HG02588 (cell line): Measurements from ENCODE around the gene EIF2B4.
"Not testable (repeated sequence)": the region's sequence is repeated elsewhere in the genome, so short reads cannot be mapped to it uniquely, and the experiment has no call there.

Experiments
- ATAC-seq: cut with Tn5 transposase; IDR thresholded peaks from one replicate; pipeline ENCODE4 v1.9.1; 2021; ENCODE audit warnings: mild to moderate bottlenecking, moderate library complexity; ENCODE audit not compliant: unreplicated experiment

EIF2B4 gene

DNA sequence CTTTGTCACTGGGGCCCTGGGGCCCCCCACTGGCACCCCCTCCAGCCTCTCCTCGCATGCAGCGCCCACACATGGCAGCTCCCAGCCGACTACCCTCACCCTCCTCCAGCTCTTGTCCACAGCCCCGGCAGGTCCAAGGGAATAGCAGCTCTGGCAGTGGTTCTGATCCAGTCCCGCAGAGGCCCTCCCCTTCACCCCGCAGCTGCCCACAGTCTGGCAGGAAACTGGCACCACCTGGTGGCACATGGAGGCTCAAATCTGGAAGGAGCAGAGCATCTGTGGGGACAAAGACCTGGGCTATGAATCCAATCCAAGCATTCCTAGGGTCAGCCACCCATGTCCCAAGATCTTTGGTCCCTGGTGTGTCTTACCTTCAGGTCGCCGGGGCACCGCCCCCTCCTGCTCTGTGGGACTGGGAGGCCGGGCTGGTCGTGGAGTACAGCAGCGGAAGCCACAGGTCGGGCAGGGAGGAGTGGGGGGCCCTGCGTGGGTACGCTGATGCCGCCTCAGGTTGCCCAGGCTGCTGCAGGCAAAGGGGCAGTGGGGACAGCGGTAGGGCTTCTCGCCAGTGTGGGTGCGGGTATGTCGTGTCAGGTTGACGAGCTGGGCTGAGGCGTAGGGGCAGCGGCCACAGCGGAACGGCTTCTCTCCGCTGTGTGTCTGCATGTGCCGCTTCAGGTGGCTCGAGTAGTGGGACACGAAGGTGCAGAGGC, 8.1 kb upstream of the EIF2B4 start:
- ATAC-seq, result no peak

DNA sequence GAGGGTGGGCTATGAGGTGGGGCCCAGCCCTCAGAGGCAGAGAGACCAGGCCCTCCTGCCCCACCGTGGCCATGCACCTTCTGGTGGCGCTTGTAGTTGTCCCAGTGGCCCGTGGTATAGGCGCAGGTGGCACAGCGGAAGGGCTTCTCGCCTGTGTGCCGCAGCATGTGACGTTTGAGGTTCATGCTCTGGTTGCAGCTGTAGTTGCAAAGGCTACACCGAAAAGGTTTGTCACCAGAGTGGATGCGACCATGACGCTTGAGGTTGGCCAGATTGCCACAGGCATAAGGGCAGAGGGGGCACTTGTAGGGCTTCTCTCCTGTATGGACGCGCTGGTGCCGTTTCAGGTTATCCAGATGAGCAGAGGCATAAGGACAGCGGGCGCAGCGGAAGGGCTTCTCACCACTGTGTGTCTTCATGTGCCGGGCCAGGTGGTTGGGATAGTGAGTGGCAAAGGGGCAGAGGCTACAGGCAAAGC, 7.5 kb upstream of the EIF2B4 start:
- ATAC-seq, result no peak

DNA sequence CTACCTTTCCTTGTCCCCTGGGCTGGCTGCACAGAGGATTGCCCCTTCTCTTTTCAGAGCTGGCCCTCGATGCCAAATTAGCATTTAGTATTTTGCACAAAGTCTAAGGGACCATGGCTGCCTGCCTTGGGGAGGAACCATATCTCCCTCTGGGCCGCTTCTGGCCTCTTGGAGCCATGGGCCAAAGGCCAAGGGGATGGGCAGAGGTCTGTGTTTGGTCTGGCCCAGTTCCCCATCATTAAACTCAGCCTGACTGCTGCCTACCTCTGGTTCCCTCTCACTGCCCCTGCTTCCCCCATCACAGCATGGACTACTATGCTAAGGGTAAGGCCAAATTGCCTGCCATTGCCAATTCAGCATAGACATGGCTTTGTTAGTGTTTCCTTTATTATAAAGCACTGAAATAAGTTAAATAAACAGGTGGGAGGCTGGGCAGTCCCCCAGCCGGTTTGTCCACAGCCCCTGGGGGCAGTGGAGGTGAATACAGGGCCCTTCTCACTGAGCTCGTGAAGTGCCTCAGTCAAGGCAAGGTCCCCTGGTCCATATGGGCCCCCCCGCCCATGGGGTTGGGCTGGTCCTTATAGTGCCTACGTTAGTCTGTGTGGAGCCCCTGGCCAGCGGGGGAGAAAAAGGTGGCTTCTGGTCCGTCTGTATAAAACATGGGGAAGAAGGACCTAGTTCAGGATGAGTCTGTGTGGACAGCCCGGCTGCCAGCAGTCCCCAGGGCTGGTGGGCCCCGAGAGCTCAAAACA, 6.9 kb upstream of the EIF2B4 start:
- ATAC-seq, result no peak

DNA sequence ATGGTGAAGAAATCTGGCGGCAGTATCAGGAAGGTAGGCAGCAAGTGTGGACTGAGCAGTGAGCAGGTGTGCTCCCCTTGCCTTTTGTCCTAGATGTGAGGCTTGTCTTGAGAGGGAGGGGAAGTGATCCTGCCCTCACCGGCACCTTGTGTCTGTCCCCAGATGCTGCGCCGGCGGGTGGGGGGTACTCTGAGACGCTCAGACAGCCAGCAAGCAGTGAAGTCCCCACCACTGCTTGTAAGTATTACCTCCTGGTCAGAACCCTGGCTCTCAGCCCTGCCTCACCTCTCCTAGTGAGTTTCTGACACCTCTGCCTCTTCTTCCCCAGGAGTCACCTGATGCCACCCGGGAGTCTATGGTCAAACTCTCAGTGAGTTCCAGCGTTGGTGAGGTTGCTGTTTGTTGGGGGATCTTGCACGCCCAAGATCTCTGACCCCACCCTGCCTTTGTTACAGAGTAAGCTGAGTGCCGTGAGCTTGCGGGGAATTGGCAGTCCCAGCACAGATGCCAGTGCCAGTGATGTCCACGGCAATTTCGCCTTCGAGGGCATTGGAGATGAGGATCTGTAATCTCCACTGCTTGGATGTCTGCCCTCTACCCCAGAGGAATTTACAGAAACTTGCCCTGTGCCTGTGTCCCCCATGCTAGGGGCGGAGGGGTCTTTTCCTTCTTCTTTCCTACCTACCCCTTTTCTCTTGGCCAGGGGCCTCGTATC, 6.2 kb upstream of the EIF2B4 start:
- ATAC-seq, result no peak

DNA sequence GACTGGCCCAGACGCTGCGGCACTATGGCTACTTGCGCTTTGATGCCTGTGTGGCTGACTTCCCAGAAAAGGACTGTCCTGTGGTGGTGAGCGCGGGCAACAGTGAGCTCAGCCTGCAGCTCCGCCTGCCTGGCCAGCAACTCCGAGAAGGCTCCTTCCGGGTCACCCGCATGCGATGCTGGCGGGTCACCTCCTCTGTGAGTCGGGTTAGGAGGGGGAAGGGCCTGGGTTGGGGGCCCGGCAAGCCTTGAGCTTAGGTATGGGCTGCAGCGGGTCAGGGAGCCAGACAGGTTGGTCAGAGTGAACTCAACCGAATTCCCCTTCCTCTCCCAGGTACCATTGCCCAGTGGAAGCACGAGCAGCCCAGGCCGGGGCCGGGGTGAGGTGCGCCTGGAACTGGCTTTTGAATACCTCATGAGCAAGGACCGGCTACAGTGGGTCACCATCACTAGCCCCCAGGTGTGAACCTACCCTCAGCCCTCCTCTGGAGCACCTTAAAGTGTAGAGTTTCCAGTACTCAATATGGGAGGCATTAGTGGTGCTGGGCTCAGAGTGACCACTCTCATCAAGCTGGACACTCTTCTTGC, 5.5 kb upstream of the EIF2B4 start:
- ATAC-seq, result no peak

DNA sequence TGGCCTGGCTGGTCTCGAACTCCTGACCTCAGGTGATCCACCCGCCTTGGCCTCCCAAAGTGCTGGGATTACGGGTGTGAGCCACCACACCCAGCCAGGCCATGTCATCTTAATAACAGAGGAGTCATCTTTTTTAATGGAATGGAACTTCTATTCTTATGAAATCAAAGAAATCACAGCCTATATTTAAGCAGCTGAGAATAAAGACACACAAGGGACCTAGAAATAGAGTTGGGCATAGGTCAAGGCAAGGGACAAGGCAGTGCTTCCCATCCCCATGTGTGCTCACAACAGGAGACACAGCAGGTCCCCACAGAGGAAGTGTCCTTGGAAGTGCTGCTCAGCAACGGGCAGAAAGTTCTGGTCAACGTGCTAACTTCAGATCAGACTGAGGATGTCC, 3.4 kb upstream of the EIF2B4 start:
- no peak for ATAC-seq

DNA sequence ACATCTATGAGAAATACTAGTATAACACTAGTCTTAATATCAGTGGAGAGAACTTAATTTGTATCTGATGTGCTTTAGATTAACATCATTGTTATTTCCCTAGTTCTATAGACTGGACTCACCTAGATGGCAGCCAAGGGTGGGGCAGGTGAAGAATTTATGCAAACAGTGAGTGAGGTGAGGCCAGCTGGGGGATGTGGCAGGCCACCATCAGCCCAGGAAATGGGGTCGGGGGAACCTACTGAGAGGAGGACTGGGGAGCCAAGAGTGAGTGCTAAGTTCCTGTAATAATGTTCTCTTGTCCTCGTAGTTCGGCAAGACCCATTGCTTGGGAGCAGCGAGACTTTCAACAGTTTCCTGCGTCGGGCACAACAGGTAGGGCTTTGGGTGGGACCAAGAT, 2.8 kb upstream of the EIF2B4 start:
- ATAC-seq, result no peak

DNA sequence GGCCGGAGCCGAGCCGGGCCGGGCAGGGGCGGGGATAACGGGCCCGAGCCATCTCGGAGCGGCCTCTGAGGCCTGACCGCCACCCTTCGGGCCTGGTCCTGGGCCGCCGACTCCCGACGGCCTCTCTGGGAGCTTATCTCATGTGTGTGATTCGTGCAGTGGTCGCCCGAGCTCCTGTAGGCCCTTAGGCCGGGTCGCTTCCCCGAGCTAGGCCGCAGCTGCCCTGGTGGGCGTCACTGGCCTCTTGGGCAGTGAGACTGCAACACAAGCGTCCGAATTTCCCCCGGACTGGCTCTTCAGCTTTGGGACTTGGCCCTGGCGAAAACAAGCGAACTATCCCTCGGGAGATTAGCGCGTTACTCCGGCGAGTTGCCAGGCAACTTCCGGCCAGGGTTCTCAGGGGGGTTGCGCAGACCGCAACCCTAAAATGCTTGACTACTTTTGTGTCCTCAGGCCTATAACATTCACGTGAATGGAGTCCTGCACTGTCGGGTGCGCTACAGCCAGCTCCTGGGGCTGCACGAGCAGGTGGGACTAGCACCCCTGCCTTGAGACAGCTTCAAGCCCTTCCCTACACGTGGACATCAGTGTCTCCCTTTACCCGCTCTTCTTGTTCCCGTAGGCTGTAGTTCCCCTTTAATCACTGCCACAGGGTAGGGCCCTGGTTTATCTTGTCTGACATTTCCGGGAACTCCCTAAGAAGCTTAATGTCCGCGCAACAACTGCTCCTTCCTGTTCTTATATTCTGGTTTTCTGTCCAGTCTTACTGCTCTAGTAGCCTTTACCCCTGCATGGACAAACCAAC, 880 bp upstream of the EIF2B4 start:
- peak; percentile 33 for ATAC-seq

DNA sequence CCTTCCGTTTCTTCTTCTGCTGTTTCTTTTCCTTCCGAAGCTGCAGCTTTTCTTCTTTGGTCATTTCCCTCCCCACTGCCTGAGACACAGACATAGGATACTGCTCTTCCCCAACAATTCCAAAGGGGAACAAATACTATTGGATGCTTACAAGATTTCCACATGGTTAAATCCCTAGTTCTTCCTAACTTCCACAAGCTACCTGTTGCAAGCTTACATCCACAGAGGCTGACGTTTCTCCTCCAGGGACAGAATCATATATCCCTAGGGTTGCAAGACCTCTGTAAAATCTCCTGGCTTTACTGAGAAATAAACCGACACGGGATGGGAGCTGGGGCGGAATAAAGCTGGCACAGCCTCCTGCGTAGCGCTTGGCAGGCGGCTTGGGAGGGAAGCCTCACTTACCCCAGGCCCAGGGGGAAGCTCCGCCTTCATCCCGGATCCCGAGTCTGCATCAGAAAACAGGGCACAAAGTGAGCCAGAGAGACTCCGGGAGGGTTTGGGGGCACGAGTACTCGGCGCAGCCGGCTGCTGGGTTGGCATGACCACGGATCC, 590 bp downstream of the EIF2B4 start:
- ATAC-seq, result no peak

DNA sequence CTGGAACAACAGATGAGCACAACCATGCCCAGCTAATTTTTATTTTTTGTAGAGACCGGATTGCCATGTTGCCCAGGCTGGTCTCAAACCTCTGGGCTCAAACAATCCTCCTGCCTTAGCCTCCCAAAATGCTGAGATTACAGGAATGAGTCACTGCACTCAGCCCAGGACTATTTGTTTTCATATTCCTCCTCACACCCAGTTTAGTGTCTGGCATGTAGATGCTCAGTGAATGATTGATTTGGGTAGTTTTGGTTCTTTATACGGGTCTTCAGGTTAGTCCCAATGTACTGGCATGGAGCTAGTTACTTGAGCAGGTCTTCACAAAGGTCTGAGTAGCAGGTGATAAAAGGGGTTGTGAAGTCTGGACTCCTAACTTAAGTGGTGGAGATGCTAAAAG, 6.2 kb downstream of the EIF2B4 start:
- no peak for ATAC-seq

DNA sequence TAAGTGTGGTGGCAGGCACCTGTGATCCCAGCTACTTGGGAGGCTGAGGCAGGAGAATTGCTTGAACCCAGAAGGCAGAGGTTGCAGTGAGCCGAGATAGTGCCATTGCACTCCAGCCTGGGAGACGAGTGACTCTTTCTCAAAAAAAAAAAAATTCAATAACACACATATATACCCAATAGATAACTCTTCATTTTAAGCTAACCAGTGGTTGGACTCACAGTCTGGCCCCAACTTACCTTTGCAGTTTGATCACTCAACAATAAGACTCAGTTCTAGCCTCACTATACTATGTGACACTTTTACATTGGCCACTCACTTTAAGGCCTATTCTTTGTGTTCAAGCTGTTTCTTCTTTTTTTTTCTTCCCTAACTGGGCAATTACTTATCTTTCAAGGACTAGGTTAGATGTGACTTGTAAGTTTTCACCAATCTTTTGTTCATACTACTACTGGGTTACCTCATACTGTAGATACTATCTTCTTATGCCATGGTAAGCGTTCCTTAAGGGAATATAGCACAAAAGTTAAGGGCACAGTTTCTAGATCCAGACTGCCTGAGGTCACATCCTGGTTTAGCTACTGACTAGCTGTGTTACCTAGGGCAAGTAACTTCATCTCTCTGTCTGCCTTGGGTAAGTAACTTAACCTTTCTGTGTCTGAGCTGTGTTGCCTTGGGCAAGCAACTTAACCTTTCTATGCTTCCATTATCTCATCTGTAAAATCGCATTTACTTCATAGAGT, 7.3 kb downstream of the EIF2B4 start:
- ATAC-seq, result no peak

DNA sequence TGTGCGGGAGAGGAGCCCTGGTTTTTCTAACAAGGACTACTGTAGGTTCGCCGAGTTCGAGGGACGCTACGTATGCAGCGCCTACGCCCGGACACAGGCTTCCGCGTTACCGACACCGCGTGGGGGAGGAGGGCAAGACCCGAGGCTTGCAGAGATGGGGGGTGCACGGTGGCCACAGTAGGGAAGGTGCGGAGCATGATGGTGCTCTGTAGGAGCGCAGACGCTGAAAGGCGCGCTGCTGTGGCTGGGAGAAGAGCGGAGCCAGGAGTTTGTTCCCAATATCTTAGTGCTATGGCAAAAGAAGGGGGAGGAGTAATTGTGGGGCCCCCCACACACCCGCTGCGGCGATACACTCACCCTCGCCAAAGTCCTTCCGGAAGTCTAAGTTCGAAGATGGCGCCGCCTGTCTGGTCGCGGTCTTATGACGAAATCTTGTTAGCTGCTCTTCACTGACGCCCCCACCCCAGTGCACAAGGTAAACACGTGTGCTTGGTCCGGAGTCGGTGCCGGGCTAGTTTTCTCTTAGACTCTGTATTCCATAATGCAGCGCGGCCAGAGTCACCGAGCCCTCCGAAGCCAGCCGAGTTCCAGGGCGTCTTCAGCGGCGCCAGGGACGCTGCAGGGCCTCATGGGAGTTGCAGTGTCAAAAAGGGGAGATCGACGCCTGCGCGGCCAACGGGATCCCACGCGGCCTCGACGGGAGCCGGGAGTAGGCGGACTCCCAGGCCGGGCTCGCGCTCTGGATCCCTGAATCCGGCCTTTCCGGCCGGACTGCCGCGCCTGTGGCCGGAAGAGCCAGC, 13.6 kb downstream of the EIF2B4 start, which contains the start of gene GTF3C2:
GTF3C2 (minus strand) TSS at position 383 of the 800 bp plus-strand sequence. CDS start 13,210 bp downstream, outside the sequence.
- ATAC-seq, result peak; percentile 72

DNA sequence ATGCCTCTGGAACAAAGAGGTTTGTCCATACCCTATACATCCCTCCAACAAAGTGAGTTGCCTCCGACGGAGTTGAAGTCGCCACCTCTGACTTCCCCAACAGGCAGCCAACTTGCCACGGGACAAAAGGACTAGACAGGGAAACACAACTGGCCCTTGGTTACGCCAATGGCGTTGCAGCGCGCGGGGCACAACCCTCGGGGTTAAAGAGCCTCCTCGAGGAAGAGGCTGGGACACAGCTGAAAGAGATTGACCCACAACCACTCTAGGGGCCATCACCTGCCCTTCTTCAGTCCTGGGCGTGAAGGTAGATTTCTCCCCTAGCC, 14.1 kb downstream of the EIF2B4 start:
- peak; percentile 25 for ATAC-seq

DNA sequence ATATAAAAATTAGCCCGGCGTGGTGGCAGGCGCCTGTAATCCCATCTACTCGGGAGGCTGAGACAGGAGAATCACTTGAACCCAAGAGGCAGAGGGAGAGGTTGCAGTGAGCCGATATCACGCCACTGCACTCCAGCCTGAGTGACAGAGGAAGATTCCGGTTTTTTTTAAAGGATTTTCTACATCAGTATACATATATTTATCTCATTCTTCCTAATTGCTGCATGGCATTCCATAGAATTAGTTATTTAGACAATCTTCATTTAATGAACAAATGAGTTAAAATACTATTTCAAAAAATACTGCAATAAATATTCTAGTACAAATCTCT, 15.6 kb downstream of the EIF2B4 start:
- no peak for ATAC-seq

DNA sequence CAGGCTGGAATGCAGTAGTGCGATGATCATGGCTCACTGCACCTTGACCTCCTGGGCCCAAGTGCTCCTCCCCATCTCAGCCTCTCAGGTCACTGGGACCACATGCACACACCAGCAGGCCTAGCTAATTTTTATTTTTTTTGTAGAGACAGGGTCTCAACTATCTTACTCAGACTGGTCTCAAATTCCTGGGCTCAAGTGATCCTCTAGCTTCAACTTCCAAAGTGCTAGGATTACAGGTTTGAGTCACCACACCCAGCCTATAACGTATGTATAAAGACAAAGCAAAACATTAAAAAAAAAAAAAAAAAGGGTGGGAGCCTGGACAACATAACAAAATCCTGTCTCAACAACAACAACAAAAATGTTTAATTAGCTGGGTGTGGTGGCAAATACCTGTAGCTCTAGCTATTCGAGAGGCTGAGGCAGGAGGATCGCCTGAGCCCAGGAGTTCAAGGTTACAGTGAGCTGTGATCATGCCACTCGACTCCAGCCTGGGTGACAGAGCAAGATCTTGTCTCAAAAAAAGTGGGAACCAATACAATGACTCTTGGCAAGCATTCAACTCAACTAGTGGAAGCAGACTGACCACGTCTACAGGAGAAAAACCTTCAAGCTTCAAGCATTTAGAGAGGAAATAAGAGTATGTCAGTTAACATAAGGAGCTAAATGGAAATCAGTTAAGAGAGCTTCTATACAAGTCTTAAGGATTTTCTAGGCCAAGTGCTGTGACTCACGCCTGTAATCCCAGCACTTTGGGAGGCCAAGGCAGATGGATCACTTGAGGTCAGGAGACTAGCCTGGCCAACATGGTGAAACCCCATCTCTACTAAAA, 16.2 kb downstream of the EIF2B4 start:
- ATAC-seq, result no peak

DNA sequence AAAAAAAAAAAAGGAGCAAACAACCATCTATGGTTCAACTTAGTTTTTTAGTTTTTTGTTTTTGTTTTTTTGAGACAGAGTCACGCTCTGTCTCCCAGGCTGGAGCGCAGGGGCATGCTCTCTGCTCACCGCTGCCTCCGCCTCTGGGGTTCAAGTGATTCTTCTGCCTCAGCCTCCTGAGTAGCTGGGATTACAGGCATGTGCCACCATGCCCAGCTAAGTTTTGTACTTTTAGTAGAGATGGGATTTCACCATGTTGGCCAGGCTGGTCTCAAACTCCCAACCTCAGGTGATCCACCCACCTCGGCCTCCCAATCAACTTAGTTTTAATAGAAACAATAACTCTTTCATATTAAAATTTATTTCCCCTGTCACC, 16.8 kb downstream of the EIF2B4 start:
- ATAC-seq, result not testable (repeated sequence)

DNA sequence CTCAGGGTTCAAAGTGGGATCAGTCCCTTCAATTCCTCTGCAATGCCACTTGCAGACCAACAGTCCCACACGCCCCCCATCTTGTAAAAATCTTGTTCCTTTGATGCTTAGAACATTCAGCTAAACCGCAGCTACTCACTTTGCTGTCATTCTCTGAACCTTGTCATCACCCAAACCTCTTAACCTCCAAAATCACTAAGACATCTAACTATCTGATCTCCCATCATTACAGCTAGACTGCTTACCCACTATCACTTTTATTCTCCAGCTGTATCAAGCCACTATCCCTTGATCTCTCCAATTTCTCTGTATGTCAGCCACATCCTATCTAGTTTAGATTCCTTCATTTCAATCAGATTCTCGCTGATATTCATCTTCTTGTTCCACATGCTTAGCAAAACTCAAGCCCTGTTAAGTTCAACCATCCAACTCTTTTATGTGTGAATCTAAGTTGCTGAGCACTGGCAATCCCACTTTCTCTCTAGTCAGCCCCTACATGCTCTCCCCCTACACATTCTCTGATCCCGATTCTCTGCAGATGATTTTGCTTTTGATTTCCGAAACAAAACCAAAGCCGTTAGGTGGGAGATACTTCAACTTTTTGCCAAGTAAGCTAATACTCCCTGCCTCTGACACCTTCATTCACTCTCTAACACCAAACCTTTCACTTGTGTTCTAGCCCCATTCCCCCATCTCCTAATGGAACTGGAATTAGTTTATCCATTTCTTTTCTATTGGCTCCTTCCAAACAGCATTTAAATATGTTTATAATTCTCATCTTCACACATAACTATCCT, 18.1 kb downstream of the EIF2B4 start:
- no peak for ATAC-seq
